GM18858 (cell line): ENCODE results near the gene TRMT112.
"Not testable (repeated sequence)": the region's sequence is repeated elsewhere in the genome, so short reads cannot be mapped to it uniquely, and the experiment has no call there.

Experiments used
- ATAC-seq: cut with Tn5 transposase; IDR thresholded peaks from one replicate; pipeline ENCODE4 v1.9.1; 2021; ENCODE audit not compliant: unreplicated experiment

TRMT112 gene

GRCh38 chr11:64313491-64314145, 3.7 kb downstream of the TRMT112 start:
- ATAC-seq = no peak

- ATAC-seq = no peak
Measured at GRCh38 chr11:64312947-64313346, 4.4 kb downstream of the TRMT112 start.

GRCh38 chr11:64307795-64308194, 9.6 kb downstream of the TRMT112 start:
- not testable (repeated sequence) for ATAC-seq

GRCh38 chr11:64306876-64307622, 10.3 kb downstream of the TRMT112 start:
- no peak for ATAC-seq

- no peak for ATAC-seq
Measured at GRCh38 chr11:64306563-64306875, 10.8 kb downstream of the TRMT112 start.

GRCh38 chr11:64305691-64306562, 11.4 kb downstream of the TRMT112 start:
- ATAC-seq = no peak

- ATAC-seq = peak; percentile 48
Measured at GRCh38 chr11:64305075-64305690, 12.2 kb downstream of the TRMT112 start, which contains the start of gene ESRRA. Gene ESRRA, plus strand, starts transcription at chr11:64305524. Its CDS starts 1,656 bp downstream, at chr11:64307180.

GRCh38 chr11:64304316-64305072, 12.9 kb downstream of the TRMT112 start:
- ATAC-seq = peak; percentile 27

- ATAC-seq = no peak
Measured at GRCh38 chr11:64304032-64304315, 13.4 kb downstream of the TRMT112 start.

GRCh38 chr11:64303109-64304031, 14.0 kb downstream of the TRMT112 start:
- no peak for ATAC-seq

- no peak for ATAC-seq
Measured at GRCh38 chr11:64299847-64300648, 17.3 kb downstream of the TRMT112 start, which contains the start of gene CATSPERZ. Gene CATSPERZ, plus strand, starts transcription at chr11:64300358. Its CDS starts 53 bp downstream, at chr11:64300411.

- no peak for ATAC-seq
Measured at GRCh38 chr11:64298966-64299846, 18.2 kb downstream of the TRMT112 start.

GRCh38 chr11:64297699-64298358, 19.5 kb downstream of the TRMT112 start:
- ATAC-seq = no peak

GRCh38 chr11:64296830-64297698, 20.3 kb downstream of the TRMT112 start:
- ATAC-seq = no peak

GRCh38 chr11:64296236-64296635, 21.1 kb downstream of the TRMT112 start:
- ATAC-seq = no peak

GRCh38 chr11:64295760-64296159, 21.6 kb downstream of the TRMT112 start:
- no peak for ATAC-seq
